IPS DF 6.9 (cell line): ENCODE data around the gene TWIST2.

Experiments used
- DNase-seq: peaks from one replicate; pipeline ENCODE4 v3.0.0-alpha.2; 2013; ENCODE audit warnings: low read depth, low spot score
- H3K27ac ChIP-seq: one replicate; pipeline ENCODE4 v1.5.1; 2013; ENCODE audit warnings: low read length, control low read depth
- H3K27me3 ChIP-seq: 2 replicates; pipeline ENCODE4 v1.6.1; 2013; ENCODE audit warnings: mild to moderate bottlenecking, low read length; ENCODE audit not compliant: control insufficient read depth, insufficient read depth
- H3K36me3 ChIP-seq: 2 replicates; pipeline ENCODE4 v1.6.1; 2013; ENCODE audit warnings: low read length; ENCODE audit not compliant: control insufficient read depth, insufficient read depth
- H3K4me1 ChIP-seq: 2 replicates; pipeline ENCODE4 v1.6.1; 2013; ENCODE audit warnings: low read length; ENCODE audit not compliant: control insufficient read depth, insufficient read depth
- H3K4me3 ChIP-seq: 2 replicates; pipeline ENCODE4 v1.5.1; 2013; ENCODE audit warnings: mild to moderate bottlenecking, low read length
- H3K9me3 ChIP-seq: 2 replicates; pipeline ENCODE4 v1.6.1; 2013; ENCODE audit warnings: low read length, inconsistent platforms; ENCODE audit not compliant: control insufficient read depth, insufficient read depth
- WGBS: extraction: QIAGEN DNeasy Blood & Tissue Kit; methylation state at CpG from one replicate; pipeline ENCODE4 v1.1.7; 2013; ENCODE audit warnings: mixed read lengths, missing lambda C conversion rate; ENCODE audit not compliant: insufficient read length, insufficient coverage; 5-methylcytosine and 5-hydroxymethylcytosine counted together

The TWIST2 gene

GRCh38 chr2:238872628-238873380 is 24.9 kb downstream of the TWIST2 start:
- no CpG with 5 or more reads among the region's 13 CpGs for WGBS

DNA sequence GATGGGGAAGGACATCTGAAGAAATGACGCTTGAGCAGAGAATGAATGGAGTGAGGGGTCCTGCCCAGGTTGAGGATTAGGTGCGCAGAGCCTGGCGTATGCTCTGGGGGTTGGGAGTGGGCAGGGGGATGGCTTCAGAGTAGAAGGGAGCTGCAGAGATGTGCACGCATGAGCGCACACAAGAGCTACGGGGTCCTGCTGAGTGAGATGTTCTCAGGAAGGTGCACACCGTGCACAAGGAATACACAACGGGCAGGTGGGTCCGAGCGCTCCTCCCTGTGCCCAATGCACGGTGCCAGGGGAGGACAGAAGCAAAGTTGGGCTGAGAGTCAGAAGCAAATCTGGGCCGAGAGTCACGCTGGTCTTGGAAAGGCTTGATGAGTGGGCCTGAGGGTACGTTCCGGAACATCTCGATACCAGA is 25.5 kb downstream of the TWIST2 start:
- H3K27me3 ChIP-seq, result no peaks in the 10 kb centered on the region
- no peak overlapping the region for H3K27ac ChIP-seq
- no peaks in the 10 kb centered on the region for H3K4me1 ChIP-seq
- H3K4me3 ChIP-seq, result no peak overlapping the region
- peaks cover 26% of the 10 kb centered on the region for H3K9me3 ChIP-seq
- DNase-seq, result no peak
- no peaks in the 10 kb centered on the region for H3K36me3 ChIP-seq
- WGBS, result no CpG with 5 or more reads among the region's 16 CpGs

More at GRCh38 chr2:238872628-238873380, 24.9 kb downstream of the TWIST2 start:
- DNase-seq, result no peak
- Histone ChIP-seq H3K9me3 (peaks cover 26% of the 10 kb centered on the region), H3K4me1 (no peaks in the 10 kb centered on the region), H3K36me3 (no peaks in the 10 kb centered on the region), H3K4me3 (no peak overlapping the region), H3K27ac (no peak overlapping the region), H3K27me3 (no peaks in the 10 kb centered on the region)

GRCh38 chr2:238873841-238874240 is 26.0 kb downstream of the TWIST2 start:
- no peak overlapping the region for H3K27ac ChIP-seq
- H3K27me3 ChIP-seq, result no peaks in the 10 kb centered on the region
- no CpG with 5 or more reads among the region's 6 CpGs for WGBS

GRCh38 chr2:238874330-238875050 is 26.6 kb downstream of the TWIST2 start:
- H3K27ac ChIP-seq, result no peak overlapping the region
- no CpG with 5 or more reads among the region's 11 CpGs for WGBS
- no peak overlapping the region for H3K4me3 ChIP-seq
- DNase-seq, result no peak
- peaks cover 27% of the 10 kb centered on the region for H3K9me3 ChIP-seq
- no peaks in the 10 kb centered on the region for H3K27me3 ChIP-seq
- no peaks in the 10 kb centered on the region for H3K4me1 ChIP-seq
- H3K36me3 ChIP-seq, result no peaks in the 10 kb centered on the region

More at GRCh38 chr2:238873841-238874240, 26.0 kb downstream of the TWIST2 start:
- no peak for DNase-seq
- Histone ChIP-seq H3K4me1 (no peaks in the 10 kb centered on the region), H3K36me3 (no peaks in the 10 kb centered on the region), H3K4me3 (no peak overlapping the region), H3K9me3 (peaks cover 26% of the 10 kb centered on the region)

DNA sequence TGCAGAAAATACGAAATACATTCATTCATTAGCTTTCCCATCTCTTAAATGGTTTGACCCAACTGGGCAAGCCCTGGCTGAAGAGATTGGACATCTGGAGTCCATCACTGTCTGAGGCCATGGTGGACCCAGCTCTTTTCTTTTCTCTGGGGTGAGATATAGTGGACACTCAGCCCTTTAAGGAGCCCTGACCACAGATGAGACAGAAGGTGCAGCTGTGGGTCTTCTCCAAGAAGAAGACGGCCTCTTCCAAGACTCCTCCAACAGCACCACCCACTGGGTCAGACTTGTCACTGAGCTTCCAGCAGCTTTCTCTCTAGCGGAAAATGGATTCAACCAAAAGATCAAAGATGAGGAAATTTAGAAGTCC is 27.2 kb downstream of the TWIST2 start:
- WGBS, result no CpG with 5 or more reads among the region's 3 CpGs
- Histone ChIP-seq H3K4me1 (no peaks in the 10 kb centered on the region), H3K27me3 (no peaks in the 10 kb centered on the region), H3K9me3 (peaks cover 30% of the 10 kb centered on the region), H3K27ac (no peak overlapping the region), H3K4me3 (no peak overlapping the region), H3K36me3 (no peaks in the 10 kb centered on the region)
- no peak for DNase-seq

- Histone ChIP-seq H3K27ac (no peak overlapping the region), H3K9me3 (peaks cover 30% of the 10 kb centered on the region), H3K4me3 (no peak overlapping the region), H3K27me3 (no peaks in the 10 kb centered on the region), H3K36me3 (no peaks in the 10 kb centered on the region), H3K4me1 (no peaks in the 10 kb centered on the region)
- DNase-seq, result no peak
- no CpG with 5 or more reads among the region's 17 CpGs for WGBS
These were observed 27.8 kb downstream of the TWIST2 start for GRCh38 chr2:238875471-238876231.

DNA sequence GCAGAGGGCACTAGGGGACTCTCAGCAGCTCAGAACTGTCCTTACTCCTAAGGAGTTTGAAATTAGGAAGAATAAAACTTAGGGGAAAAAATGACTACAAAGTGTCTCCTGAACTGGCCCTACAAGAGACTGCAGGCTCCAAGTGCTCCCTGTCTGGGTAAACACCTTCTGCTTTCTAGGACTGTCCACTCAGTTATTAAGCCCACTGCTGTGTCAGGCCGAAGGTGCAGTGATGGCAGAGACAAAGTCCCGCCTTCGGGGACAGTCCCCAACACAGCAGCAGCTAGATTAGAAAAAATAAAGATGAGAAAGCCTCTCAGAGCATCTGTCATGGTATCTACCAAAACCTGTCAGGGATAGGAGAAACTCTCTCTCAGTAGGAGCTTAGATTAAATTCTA is 28.3 kb downstream of the TWIST2 start:
- Histone ChIP-seq H3K27ac (no peak overlapping the region), H3K36me3 (no peaks in the 10 kb centered on the region), H3K27me3 (no peaks in the 10 kb centered on the region), H3K4me1 (no peaks in the 10 kb centered on the region), H3K4me3 (no peak overlapping the region), H3K9me3 (peaks cover 30% of the 10 kb centered on the region)
- no peak for DNase-seq
- WGBS, result no CpG with 5 or more reads among the region's 3 CpGs

DNA sequence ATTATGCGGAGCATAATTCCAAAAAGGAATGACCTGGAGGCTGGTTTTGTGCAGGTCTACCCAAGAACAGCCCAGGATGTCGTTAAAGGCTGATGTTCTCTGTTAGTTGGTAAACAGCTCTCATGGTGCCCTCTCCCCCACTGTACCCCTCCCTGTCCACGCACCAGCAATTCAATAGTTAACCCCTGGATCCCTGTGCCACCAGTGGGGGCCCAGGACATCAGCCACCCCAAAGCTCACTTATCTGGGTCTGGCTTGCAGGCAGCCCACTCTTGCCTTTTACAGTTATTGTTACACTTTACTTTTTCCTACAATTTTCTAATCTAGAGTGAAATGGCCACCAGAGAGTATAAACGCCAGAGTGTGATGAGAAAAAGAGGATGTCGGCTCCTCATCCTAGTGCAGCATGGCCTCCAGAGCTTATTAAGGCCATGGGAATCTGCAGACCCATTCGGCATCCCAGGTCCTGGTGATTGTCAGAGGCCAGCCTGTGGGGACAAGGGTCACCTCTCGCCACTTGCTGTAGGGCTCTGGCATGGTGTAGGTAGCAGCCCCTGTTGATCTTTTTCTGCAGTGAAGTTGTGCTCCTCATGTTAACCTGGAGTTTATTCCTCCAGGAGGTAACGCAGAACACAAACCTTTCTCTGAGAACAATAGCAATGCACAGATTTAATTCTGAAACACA is 30.3 kb downstream of the TWIST2 start:
- WGBS, result no CpG with 5 or more reads among the region's 8 CpGs
- Histone ChIP-seq H3K27ac (no peak overlapping the region), H3K9me3 (peaks cover 36% of the 10 kb centered on the region), H3K36me3 (no peaks in the 10 kb centered on the region), H3K4me1 (no peaks in the 10 kb centered on the region), H3K27me3 (no peaks in the 10 kb centered on the region), H3K4me3 (no peak overlapping the region)
- no peak for DNase-seq

DNA sequence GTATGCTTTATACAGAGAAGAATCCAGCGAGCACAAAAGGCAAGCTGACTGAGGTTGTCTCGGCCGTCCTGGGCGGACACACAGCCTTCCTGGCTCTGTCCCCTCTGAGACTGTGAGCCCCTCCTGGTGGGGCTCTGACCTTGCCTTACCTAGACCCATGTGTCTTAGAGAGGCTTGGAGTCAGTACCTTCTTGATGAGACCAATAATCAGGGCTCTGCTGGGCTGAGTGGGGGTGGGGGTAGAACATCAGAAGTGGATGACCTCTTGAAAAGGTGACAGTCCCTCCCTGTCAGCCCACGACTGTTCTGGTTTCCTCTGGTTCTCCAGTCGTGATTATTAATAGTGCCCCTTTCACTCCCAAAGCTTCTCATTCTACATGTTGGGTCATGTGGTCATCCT is 31.2 kb downstream of the TWIST2 start:
- Histone ChIP-seq H3K36me3 (no peaks in the 10 kb centered on the region), H3K4me3 (no peak overlapping the region), H3K4me1 (no peaks in the 10 kb centered on the region), H3K27me3 (no peaks in the 10 kb centered on the region), H3K9me3 (peaks cover 37% of the 10 kb centered on the region), H3K27ac (no peak overlapping the region)
- DNase-seq, result no peak
- no CpG with 5 or more reads among the region's 6 CpGs for WGBS
